Measurements from ENCODE around the gene CEND1. TPM values are rescaled to one million over a fixed set of nuclear protein-coding genes. Genes with fewer than 3 reads are reported as not detected.

The CEND1 gene
- total RNA-seq, 1 donor from 2014 or later: 0.27 TPM

DNA sequence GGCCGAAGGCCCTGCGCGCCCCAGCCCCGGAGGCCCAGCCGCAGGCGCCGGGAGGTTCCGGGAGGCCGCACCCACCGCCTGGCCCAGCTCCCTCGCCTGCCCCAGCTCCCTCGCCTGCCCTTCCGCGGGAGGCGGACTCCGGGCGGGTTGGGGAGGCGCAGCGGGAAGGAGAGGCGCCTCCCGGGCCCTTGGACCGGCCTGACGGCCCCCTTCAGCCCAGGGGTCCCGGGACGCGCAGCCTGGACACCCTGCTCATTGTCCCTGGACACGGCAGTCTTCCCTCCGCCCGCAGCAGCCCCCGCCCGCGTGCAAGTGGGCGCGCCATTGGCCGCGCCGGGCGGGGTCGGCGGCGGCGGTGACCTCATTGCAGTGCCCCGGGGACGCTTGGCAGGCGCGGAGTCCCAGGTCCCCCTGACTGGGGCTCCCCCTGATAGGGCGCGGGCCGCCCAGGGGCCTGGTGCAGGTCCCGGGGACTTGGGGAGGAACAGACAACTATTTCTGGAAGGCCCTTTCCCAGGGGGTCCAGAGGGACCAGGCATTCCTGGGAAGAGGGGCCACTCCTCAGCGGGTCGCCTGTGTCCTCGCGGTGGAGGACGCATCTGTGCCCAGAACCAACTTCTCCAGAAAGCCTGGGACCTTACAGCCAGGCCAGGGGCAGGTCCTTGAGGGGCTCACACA, 43.4 kb upstream of the CEND1 start:
- Mint-ChIP-seq H3K9me3 (no peaks in the 10 kb centered on the region), H3K4me3 (no peak overlapping the region), H3K27ac (no peak overlapping the region), H3K27me3 (peaks cover 3% of the 10 kb centered on the region), H3K36me3 (ENCODE audit: low read depth) (peaks cover 9% of the 10 kb centered on the region), H3K4me1 (peaks cover 38% of the 10 kb centered on the region)
- ATAC-seq (ENCODE audit: low read depth) (peak; percentile 26), DNase-seq (peak; percentile 52)
- TF ChIP-seq CTCF (IDR thresholded peaks at IDR 0.05): no peak
- intact Hi-C loops (cut with micrococcal nuclease): loop anchor here (5.0 kb wide), 1 partner anchor 36 kb away; the partner anchor contains the start of gene SLC25A22
- ChIA-PET POLR2A (interaction anchor here (0.9 to 8.3 kb wide), 4 partner anchors 9 to 24 kb away, joined by 3 to 104 read pairs (median 21); partner anchors contain the start of genes PNPLA2, POLR2L, RPLP2 and TSPAN4), CTCF (no interaction called here)

GRCh38 chr11:832529-833113, 42.7 kb upstream of the CEND1 start, which contains the start of gene CD151:
Gene CD151 (plus strand): TSS chr11:832952. CDS start chr11:836070, 3,118 bp downstream.
- H3K9me3 Mint-ChIP-seq: no peaks in the 10 kb centered on the region
- H3K36me3 Mint-ChIP-seq (ENCODE audit: low read depth): peaks cover 3% of the 10 kb centered on the region
- ATAC-seq (ENCODE audit: low read depth): peak; percentile 64
- peak within 1 kb of the TSS; percentile 64 for H3K4me3 Mint-ChIP-seq
- peak; percentile 65 for DNase-seq
- ChIA-PET POLR2A (interaction anchor here (1.0 to 8.3 kb wide), 4 partner anchors 10 to 477 kb away, joined by 3 to 104 read pairs (median 22); partner anchors contain the start of genes PNPLA2, POLR2L and TSPAN4), CTCF (no interaction called here)
- intact Hi-C loops (cut with micrococcal nuclease): loop anchor here (1.0 to 5.0 kb wide), 2 partner anchors 10 to 35 kb away; partner anchors contain the start of genes POLR2L, SLC25A22 and TSPAN4
- no peak for TF ChIP-seq CTCF (IDR thresholded peaks at IDR 0.05)
- H3K4me1 Mint-ChIP-seq: peaks cover 44% of the 10 kb centered on the region
- no peak within 1 kb of the TSS for H3K27ac Mint-ChIP-seq
- peaks cover 4% of the 10 kb centered on the region for H3K27me3 Mint-ChIP-seq

DNA sequence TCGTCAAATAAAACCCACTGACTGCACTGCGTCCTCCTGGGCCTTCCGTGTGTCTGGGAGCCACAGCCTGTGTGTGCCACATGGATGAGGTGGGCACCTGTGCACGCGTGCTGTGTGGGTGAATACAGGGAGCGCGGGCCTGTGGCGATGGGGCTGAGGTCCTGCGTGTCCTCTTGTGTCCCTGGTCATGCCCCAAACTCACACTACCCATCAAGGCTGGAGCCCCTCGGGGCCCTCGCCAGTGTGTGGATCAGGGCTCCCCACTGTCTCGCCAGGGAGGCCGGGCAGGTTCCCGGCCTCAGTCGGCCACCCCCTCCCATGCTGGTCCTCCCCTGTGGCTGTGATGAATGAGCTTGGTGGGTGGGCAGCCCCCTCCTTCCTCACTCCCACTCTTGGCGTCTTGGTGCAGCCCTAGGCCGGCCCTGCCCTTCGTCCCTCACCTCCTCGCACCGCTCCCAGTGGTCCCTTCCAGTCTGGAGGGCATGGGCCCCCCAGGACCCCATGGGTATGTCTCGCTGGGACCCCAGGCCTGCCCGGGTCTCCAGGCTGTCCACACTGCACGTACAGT, 42.2 kb upstream of the CEND1 start:
- DNase-seq (no peak), ATAC-seq (ENCODE audit: low read depth) (no peak)
- Mint-ChIP-seq H3K4me3 (peak overlapping the region; percentile 41), H3K9me3 (no peaks in the 10 kb centered on the region), H3K27me3 (peaks cover 6% of the 10 kb centered on the region), H3K36me3 (ENCODE audit: low read depth) (no peaks in the 10 kb centered on the region), H3K27ac (no peak overlapping the region), H3K4me1 (peaks cover 47% of the 10 kb centered on the region)
- ChIA-PET CTCF (no interaction called here), POLR2A (interaction anchor here (1.0 to 8.3 kb wide), 5 partner anchors 11 to 477 kb away, joined by 3 to 104 read pairs (median 5); partner anchors contain the start of genes PNPLA2, POLR2L, RPLP2 and TSPAN4)
- intact Hi-C loops (cut with micrococcal nuclease): loop anchor here (1.0 to 5.0 kb wide), 2 partner anchors 10 to 35 kb away; partner anchors contain the start of genes POLR2L, SLC25A22 and TSPAN4
- no peak for TF ChIP-seq CTCF (IDR thresholded peaks at IDR 0.05)

GRCh38 chr11:831118-831864, 41.4 kb upstream of the CEND1 start:
- intact Hi-C loops (cut with micrococcal nuclease): loop anchor here (5.0 kb wide), 1 partner anchor 34 kb away; the partner anchor contains the start of gene SLC25A22
- H3K4me3 Mint-ChIP-seq: peak overlapping the region; percentile 41
- DNase-seq: no peak
- H3K27ac Mint-ChIP-seq: no peak overlapping the region
- ATAC-seq (ENCODE audit: low read depth): no peak
- H3K9me3 Mint-ChIP-seq: no peaks in the 10 kb centered on the region
- ChIA-PET CTCF (no interaction called here), POLR2A (interaction anchor here (0.6 to 8.3 kb wide), 7 partner anchors 10 to 476 kb away, joined by 3 to 104 read pairs (median 5); partner anchors contain the start of genes PNPLA2, POLR2L, RPLP2 and TSPAN4)
- TF ChIP-seq CTCF (IDR thresholded peaks at IDR 0.05): no peak
- no peaks in the 10 kb centered on the region for H3K36me3 Mint-ChIP-seq (ENCODE audit: low read depth)
- peaks cover 51% of the 10 kb centered on the region for H3K4me1 Mint-ChIP-seq
- H3K27me3 Mint-ChIP-seq: peaks cover 6% of the 10 kb centered on the region
